ENCODE data around the gene GATB. TPM values are rescaled to one million over a fixed set of nuclear protein-coding genes. Genes with fewer than 3 reads are reported as not detected.

The GATB gene
- total and polyA plus RNA-seq, 3 experiments from 2014 or later, result 12.3 to 29.6 (median 27.0) TPM

DNA sequence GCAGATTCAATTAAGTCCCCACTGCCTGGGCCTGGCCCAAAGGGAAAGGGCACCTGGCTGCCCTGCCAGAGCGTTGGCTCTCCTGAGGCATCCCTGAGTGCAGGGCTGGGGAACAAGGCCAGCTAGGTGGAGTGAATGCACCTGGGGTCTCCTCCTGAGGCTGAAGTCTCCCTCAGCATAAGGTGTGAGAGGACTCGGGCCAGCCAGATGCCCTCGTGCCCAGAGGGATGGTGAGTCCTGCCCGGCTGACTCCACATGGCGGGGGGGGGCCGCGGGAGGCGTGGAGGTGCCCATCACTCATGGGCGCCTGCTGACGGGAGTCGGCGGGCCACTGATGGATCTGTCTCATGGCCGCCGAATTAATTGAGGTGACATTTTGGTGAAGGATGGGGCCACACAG is 87.8 kb downstream of the GATB start:
- Histone ChIP-seq H3K4me3 (ENCODE audit: low read length) (no peak overlapping the region), H3K27me3 (ENCODE audit: insufficient read depth, low read length, poor library complexity, severe bottlenecking) (no peaks in the 10 kb centered on the region), H3K9me3 (ENCODE audit: low read length) (no peaks in the 10 kb centered on the region), H3K36me3 (ENCODE audit: insufficient read depth, low read length) (no peaks in the 10 kb centered on the region), H3K4me1 (ENCODE audit: insufficient read depth, low read length) (no peaks in the 10 kb centered on the region), H3K27ac (ENCODE audit: low read depth, low read length) (no peak overlapping the region)
- no peaks in the 10 kb centered on the region for H3K9me3 Mint-ChIP-seq
- POLR2A ChIA-PET, result no interaction called here
- H3K4me1 Mint-ChIP-seq, result no peaks in the 10 kb centered on the region
- no peaks in the 10 kb centered on the region for H3K27me3 Mint-ChIP-seq
- no peak overlapping the region for H3K27ac Mint-ChIP-seq
- peaks cover 0 to 9% (median 8%) of the 10 kb centered on the region in 3 donors for H3K36me3 Mint-ChIP-seq
- H3K4me3 Mint-ChIP-seq, result no peak overlapping the region
- DNase-seq, result no peak
- CTCF ChIA-PET, result no interaction called here

DNA sequence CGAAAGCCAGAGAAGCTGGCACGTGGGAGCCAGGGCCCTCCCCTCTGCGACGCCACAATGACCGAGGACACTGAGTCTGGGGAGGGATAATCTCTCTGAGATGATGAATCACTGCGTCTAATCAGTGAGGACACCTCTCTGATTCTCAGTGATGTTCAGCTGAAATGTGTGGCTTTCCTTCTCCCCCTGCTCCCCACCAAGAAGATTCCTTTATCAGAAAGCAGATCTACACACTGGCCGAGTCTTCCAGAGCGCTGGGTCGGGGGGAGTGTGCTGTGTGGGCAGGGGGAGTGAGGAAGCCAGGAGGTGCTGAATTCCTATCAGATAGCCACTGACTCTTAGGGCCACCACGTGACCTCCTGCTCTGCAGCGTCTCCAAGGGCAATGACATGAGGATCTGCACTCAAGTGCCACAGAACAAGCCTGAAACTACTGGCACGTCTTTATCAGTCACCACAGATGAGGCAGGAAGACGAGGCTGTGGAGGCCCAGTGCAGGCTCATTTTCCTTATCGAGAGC is 89.2 kb downstream of the GATB start:
- Mint-ChIP-seq H3K9me3 (no peaks in the 10 kb centered on the region), H3K27ac (peak overlapping the region in 2 of 8 donors; percentile 54 to 58), H3K27me3 (no peaks in the 10 kb centered on the region), H3K4me3 (no peak overlapping the region), H3K4me1 (no peaks in the 10 kb centered on the region), H3K36me3 (peaks cover 0 to 8% (median 8%) of the 10 kb centered on the region in 3 donors)
- POLR2A ChIA-PET, result no interaction called here
- H3K36me3 ChIP-seq (ENCODE audit: insufficient read depth, low read length), result no peaks in the 10 kb centered on the region
- H3K4me3 ChIP-seq (ENCODE audit: low read length), result no peak overlapping the region
- CTCF ChIA-PET, result interaction anchor here (1.0 kb wide), 1 partner anchor 10 kb away, joined by 3 read pairs; no protein-coding TSS in a partner anchor
- no peak for DNase-seq
- no peak overlapping the region for H3K27ac ChIP-seq (ENCODE audit: low read depth, low read length)
- H3K27me3 ChIP-seq (ENCODE audit: insufficient read depth, low read length, poor library complexity, severe bottlenecking), result no peaks in the 10 kb centered on the region
- H3K4me1 ChIP-seq (ENCODE audit: insufficient read depth, low read length), result no peaks in the 10 kb centered on the region
- no peaks in the 10 kb centered on the region for H3K9me3 ChIP-seq (ENCODE audit: low read length)

DNA sequence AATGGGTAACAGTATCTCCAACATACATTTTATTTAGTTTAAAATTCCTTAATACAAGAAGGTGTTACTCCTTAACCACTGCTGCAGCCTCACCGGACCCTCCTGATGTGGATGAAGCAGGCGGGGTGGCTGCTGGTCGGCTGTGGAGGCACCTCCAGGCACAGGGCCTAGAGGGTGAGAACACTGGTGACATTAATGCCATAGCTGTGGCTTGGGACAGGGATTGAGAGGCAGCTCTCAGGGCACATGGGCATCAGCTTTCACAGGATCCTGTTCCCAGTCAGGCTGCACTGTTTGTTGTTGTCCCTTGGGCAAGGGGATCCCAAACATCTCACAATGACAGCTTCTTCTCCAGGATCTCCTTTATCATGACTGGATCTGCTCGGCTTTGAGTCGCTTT is 90.0 kb downstream of the GATB start:
- H3K4me1 ChIP-seq (ENCODE audit: insufficient read depth, low read length), result no peaks in the 10 kb centered on the region
- Mint-ChIP-seq H3K4me3 (no peak overlapping the region), H3K27me3 (no peaks in the 10 kb centered on the region), H3K36me3 (peaks cover 0 to 8% (median 3%) of the 10 kb centered on the region in 3 donors), H3K9me3 (no peaks in the 10 kb centered on the region), H3K27ac (peak overlapping the region in 1 of 8 donors; percentile 29), H3K4me1 (no peaks in the 10 kb centered on the region)
- no peaks in the 10 kb centered on the region for H3K9me3 ChIP-seq (ENCODE audit: low read length)
- no peaks in the 10 kb centered on the region for H3K27me3 ChIP-seq (ENCODE audit: insufficient read depth, low read length, poor library complexity, severe bottlenecking)
- no peak for DNase-seq
- H3K36me3 ChIP-seq (ENCODE audit: insufficient read depth, low read length), result no peaks in the 10 kb centered on the region
- H3K27ac ChIP-seq (ENCODE audit: low read depth, low read length), result no peak overlapping the region
- no peak overlapping the region for H3K4me3 ChIP-seq (ENCODE audit: low read length)
- ChIA-PET POLR2A (no interaction called here), CTCF (interaction anchor here (1.0 kb wide), 1 partner anchor 11 kb away, joined by 3 read pairs; no protein-coding TSS in a partner anchor)

DNA sequence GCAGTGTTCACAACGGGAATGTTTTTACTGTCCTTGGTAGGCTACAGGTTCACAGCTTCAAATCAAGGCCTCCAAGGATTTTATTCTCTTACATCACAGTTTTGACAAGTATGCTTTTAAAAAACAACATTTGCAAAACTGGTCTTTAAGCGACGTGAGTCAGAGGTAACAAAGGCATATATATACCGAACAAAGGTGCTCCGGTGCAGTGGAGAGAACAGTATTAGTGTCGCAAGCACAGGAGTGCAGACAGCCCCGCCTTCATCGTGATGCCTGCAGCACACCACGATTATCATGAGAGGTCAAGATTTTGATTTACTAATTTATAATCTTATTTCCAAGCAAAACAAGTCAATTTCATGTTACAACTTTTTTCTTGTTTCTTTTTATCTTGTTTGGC is 90.8 kb downstream of the GATB start:
- CTCF ChIA-PET, result no interaction called here
- H3K4me1 ChIP-seq (ENCODE audit: insufficient read depth, low read length), result no peaks in the 10 kb centered on the region

DNA sequence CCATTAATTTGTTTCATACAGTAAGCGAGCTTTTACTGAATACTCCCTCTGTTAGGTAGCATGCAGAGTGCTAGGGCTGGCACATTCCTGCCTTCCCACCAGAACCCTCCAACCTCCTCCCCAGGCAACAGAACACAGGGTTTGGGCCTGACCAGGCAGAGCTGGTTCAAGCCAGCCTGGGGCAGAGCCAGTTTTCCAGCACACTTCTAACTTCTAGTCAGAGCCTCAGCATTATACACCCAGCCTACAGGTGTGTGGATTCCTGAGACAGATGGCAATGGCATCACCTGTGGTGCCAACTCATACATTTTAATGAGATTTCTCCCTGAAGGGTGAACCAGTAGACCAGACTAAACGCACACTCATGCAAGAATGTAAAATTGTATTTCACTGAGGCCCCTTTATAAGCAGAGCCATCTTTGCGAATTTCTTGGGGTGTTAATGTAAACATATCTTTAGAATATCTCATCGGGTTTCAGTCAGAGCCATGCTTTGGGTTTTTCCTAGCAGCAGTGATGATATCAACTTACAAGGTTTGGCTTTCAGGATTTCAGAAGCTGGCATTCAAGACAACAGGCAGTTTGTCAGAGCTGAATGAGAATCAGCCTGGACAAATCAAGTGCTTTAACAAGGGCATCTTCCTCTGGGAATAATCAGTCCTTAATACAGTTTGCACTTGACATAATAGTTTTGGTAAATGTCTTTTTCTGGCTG is 92.0 kb downstream of the GATB start:
- Histone ChIP-seq H3K4me3 (ENCODE audit: low read length) (no peak overlapping the region), H3K27ac (ENCODE audit: low read depth, low read length) (no peak overlapping the region), H3K27me3 (ENCODE audit: insufficient read depth, low read length, poor library complexity, severe bottlenecking) (no peaks in the 10 kb centered on the region), H3K9me3 (ENCODE audit: low read length) (no peaks in the 10 kb centered on the region), H3K4me1 (ENCODE audit: insufficient read depth, low read length) (no peaks in the 10 kb centered on the region), H3K36me3 (ENCODE audit: insufficient read depth, low read length) (no peaks in the 10 kb centered on the region)
- H3K4me1 Mint-ChIP-seq, result no peaks in the 10 kb centered on the region
- no peaks in the 10 kb centered on the region for H3K9me3 Mint-ChIP-seq
- no peak overlapping the region for H3K4me3 Mint-ChIP-seq
- peaks cover 0 to 8% (median 3%) of the 10 kb centered on the region in 3 donors for H3K36me3 Mint-ChIP-seq
- no peak for DNase-seq
- ChIA-PET POLR2A (no interaction called here), CTCF (interaction anchor here (1.1 kb wide), 1 partner anchor 18 kb away, joined by 3 read pairs; no protein-coding TSS in a partner anchor)
- H3K27ac Mint-ChIP-seq, result no peak overlapping the region
- peaks cover 0 to 1% of the 10 kb centered on the region in 2 donors for H3K27me3 Mint-ChIP-seq

More for the DNA sequence above, 90.8 kb downstream of the GATB start:
- Mint-ChIP-seq H3K27ac (no peak overlapping the region), H3K4me1 (no peaks in the 10 kb centered on the region), H3K9me3 (no peaks in the 10 kb centered on the region), H3K36me3 (peaks cover 0 to 8% (median 3%) of the 10 kb centered on the region in 3 donors), H3K27me3 (peaks cover 0 to 1% of the 10 kb centered on the region in 2 donors), H3K4me3 (no peak overlapping the region)
- Histone ChIP-seq H3K4me3 (ENCODE audit: low read length) (no peak overlapping the region), H3K27me3 (ENCODE audit: insufficient read depth, low read length, poor library complexity, severe bottlenecking) (no peaks in the 10 kb centered on the region), H3K36me3 (ENCODE audit: insufficient read depth, low read length) (no peaks in the 10 kb centered on the region), H3K27ac (ENCODE audit: low read depth, low read length) (no peak overlapping the region), H3K9me3 (ENCODE audit: low read length) (no peaks in the 10 kb centered on the region)
- no peak for DNase-seq
- POLR2A ChIA-PET, result no interaction called here

DNA sequence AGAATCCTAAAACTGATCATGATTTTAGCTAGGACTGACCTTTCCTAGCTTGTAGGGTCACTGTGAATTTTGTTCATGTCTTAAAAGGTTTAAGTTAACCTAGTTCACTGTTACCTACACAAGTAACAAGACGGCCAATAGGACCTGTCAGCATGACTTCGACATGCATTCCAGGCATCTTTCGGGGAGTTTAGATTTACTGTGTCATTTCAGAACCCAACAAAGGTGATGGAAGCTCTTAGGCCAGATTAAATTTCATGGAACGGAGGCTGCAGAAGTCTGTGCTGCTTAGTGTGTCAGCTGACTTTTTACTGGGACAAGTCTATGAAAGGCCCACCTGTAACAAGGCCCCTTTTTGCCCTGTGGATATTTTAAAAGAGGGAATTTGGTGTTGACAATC is 93.1 kb downstream of the GATB start:
- H3K4me3 Mint-ChIP-seq, result no peak overlapping the region
- Histone ChIP-seq H3K27me3 (ENCODE audit: insufficient read depth, low read length, poor library complexity, severe bottlenecking) (no peaks in the 10 kb centered on the region), H3K9me3 (ENCODE audit: low read length) (no peaks in the 10 kb centered on the region), H3K27ac (ENCODE audit: low read depth, low read length) (no peak overlapping the region), H3K4me3 (ENCODE audit: low read length) (no peak overlapping the region), H3K36me3 (ENCODE audit: insufficient read depth, low read length) (no peaks in the 10 kb centered on the region), H3K4me1 (ENCODE audit: insufficient read depth, low read length) (no peaks in the 10 kb centered on the region)
- no peaks in the 10 kb centered on the region for H3K9me3 Mint-ChIP-seq
- H3K27ac Mint-ChIP-seq, result peak overlapping the region in 1 of 8 donors; percentile 19
- H3K27me3 Mint-ChIP-seq, result peaks cover 0 to 1% of the 10 kb centered on the region in 2 donors
- no peak for DNase-seq
- H3K4me1 Mint-ChIP-seq, result no peaks in the 10 kb centered on the region
- peaks cover 0 to 7% (median 3%) of the 10 kb centered on the region in 3 donors for H3K36me3 Mint-ChIP-seq
- CTCF ChIA-PET, result no interaction called here
- POLR2A ChIA-PET, result no interaction called here

DNA sequence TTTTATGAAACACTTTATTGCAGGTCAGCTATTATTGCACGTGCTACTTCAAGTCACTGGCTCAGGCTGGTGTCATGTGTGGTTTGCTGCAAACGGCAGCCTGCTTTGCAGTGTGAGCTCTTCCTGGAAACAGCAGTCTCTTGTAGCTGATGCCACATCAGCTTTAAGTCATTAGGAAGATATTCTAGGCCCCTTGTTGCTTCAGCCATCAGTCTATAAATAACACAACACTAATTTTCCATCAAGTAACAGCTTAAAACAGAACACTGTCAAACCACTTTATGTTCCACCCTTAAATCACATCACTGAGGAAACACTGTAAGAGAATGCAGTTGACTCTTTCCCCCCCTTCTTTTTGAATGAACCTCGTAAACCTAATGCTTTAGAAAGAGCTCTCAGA is 93.8 kb downstream of the GATB start:
- DNase-seq, result no peak
- ChIA-PET CTCF (no interaction called here), POLR2A (no interaction called here)
- H3K4me1 Mint-ChIP-seq, result no peaks in the 10 kb centered on the region
- H3K4me3 Mint-ChIP-seq, result no peak overlapping the region
- no peaks in the 10 kb centered on the region for H3K9me3 ChIP-seq (ENCODE audit: low read length)
- peaks cover 0 to 2% (median under 1%) of the 10 kb centered on the region in 3 donors for H3K36me3 Mint-ChIP-seq
- peaks cover 0 to 1% of the 10 kb centered on the region in 2 donors for H3K27me3 Mint-ChIP-seq
- no peak overlapping the region for H3K27ac Mint-ChIP-seq
- H3K4me3 ChIP-seq (ENCODE audit: low read length), result no peak overlapping the region
- H3K27me3 ChIP-seq (ENCODE audit: insufficient read depth, low read length, poor library complexity, severe bottlenecking), result no peaks in the 10 kb centered on the region
- no peaks in the 10 kb centered on the region for H3K4me1 ChIP-seq (ENCODE audit: insufficient read depth, low read length)
- H3K36me3 ChIP-seq (ENCODE audit: insufficient read depth, low read length), result no peaks in the 10 kb centered on the region
- no peaks in the 10 kb centered on the region for H3K9me3 Mint-ChIP-seq
- H3K27ac ChIP-seq (ENCODE audit: low read depth, low read length), result no peak overlapping the region

- Mint-ChIP-seq H3K36me3 (peaks cover 0 to under 1% (median 0%) of the 10 kb centered on the region in 3 donors), H3K27me3 (peaks cover 0 to 1% of the 10 kb centered on the region in 2 donors), H3K4me3 (no peak overlapping the region), H3K27ac (no peak overlapping the region), H3K9me3 (no peaks in the 10 kb centered on the region), H3K4me1 (no peaks in the 10 kb centered on the region)
- Histone ChIP-seq H3K4me3 (ENCODE audit: low read length) (no peak overlapping the region), H3K9me3 (ENCODE audit: low read length) (no peaks in the 10 kb centered on the region), H3K4me1 (ENCODE audit: insufficient read depth, low read length) (no peaks in the 10 kb centered on the region), H3K27me3 (ENCODE audit: insufficient read depth, low read length, poor library complexity, severe bottlenecking) (no peaks in the 10 kb centered on the region), H3K36me3 (ENCODE audit: insufficient read depth, low read length) (no peaks in the 10 kb centered on the region), H3K27ac (ENCODE audit: low read depth, low read length) (no peak overlapping the region)
- CTCF ChIA-PET, result no interaction called here
- POLR2A ChIA-PET, result no interaction called here
- DNase-seq, result no peak
Observed at GRCh38 chr4:151666501-151666900, 94.3 kb downstream of the GATB start.
